Measurements from ENCODE around the gene MOG.

DNA sequence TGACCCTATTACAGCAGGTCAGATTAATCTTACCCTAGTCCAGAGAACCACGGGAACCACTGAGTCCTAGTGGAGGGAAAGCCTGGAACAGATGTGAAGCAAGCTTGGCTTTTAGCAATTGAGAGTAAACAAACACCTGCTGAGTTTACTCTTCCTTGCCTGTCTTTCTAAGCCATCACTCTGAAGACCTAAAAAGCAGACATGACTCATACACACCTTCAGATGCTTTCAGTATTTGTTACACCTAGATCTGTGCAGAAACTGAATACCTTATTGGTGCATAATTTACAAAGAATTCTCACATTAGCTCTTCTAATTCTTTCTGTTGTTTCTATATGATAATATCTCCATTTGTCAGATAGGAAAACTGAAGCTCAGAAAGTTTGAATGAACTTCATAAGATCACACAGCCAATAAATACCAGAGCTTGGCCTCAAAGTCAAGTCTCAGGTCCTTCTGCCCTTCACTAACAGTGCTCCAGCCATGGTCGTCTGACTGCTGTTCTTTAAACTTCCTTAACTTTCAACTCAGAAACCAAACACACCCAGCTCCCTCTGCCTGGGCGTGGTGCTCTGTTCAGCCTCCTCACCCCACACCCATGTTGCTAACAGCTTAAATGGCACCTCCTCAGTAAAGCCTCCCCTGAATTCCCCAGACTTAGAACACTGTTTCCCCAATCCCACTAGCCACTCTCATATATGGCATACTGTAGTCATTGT, 15.3 kb upstream of the MOG start:
- TF ChIP-seq, protein P1, sequence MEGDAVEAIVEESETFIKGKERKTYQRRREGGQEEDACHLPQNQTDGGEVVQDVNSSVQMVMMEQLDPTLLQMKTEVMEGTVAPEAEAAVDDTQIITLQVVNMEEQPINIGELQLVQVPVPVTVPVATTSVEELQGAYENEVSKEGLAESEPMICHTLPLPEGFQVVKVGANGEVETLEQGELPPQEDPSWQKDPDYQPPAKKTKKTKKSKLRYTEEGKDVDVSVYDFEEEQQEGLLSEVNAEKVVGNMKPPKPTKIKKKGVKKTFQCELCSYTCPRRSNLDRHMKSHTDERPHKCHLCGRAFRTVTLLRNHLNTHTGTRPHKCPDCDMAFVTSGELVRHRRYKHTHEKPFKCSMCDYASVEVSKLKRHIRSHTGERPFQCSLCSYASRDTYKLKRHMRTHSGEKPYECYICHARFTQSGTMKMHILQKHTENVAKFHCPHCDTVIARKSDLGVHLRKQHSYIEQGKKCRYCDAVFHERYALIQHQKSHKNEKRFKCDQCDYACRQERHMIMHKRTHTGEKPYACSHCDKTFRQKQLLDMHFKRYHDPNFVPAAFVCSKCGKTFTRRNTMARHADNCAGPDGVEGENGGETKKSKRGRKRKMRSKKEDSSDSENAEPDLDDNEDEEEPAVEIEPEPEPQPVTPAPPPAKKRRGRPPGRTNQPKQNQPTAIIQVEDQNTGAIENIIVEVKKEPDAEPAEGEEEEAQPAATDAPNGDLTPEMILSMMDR (IDR thresholded peaks at IDR 0.05): no peak
- no peak for TF ChIP-seq POLR2A (IDR thresholded peaks at IDR 0.05)
